ENCODE results near the gene CCDC127. TPM values are rescaled to one million over a fixed set of nuclear protein-coding genes. Genes with fewer than 3 reads are reported as not detected.

CCDC127 gene
- total RNA-seq, 1 donor from 2014 or later, result 11.9 TPM

DNA sequence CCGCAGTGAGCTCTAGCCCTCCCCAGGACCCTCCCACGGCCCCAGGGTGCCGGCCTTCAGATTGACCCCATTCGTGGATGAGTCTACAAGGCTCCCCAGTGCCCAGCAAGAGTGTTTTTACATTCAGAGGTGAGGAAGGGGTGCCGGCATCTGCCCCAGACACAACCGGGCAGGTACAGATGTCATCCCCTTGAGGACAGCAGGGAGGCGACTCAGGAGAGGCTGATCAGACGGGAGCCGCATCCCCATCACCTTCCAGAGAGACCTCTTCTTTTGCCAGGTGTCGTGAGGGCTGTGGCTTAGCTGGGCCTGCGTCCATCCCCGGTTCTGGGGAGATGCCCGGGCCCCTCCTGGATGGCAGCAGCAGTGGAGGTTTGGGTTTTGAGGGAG, 30.9 kb downstream of the CCDC127 start:
- TF ChIP-seq, protein P1, sequence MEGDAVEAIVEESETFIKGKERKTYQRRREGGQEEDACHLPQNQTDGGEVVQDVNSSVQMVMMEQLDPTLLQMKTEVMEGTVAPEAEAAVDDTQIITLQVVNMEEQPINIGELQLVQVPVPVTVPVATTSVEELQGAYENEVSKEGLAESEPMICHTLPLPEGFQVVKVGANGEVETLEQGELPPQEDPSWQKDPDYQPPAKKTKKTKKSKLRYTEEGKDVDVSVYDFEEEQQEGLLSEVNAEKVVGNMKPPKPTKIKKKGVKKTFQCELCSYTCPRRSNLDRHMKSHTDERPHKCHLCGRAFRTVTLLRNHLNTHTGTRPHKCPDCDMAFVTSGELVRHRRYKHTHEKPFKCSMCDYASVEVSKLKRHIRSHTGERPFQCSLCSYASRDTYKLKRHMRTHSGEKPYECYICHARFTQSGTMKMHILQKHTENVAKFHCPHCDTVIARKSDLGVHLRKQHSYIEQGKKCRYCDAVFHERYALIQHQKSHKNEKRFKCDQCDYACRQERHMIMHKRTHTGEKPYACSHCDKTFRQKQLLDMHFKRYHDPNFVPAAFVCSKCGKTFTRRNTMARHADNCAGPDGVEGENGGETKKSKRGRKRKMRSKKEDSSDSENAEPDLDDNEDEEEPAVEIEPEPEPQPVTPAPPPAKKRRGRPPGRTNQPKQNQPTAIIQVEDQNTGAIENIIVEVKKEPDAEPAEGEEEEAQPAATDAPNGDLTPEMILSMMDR (conservative IDR thresholded peaks at IDR 0.05), result no peak
- no peak for DNase-seq (ENCODE audit: low read depth, low spot score)
- H3K27ac Mint-ChIP-seq (ENCODE audit: unreplicated experiment), result no peak overlapping the region
- H3K9me3 Mint-ChIP-seq, result no peaks in the 10 kb centered on the region
- peaks cover 14% of the 10 kb centered on the region for H3K4me1 Mint-ChIP-seq
- peaks cover 3% of the 10 kb centered on the region for H3K36me3 Mint-ChIP-seq (ENCODE audit: low read depth)
- H3K4me3 Mint-ChIP-seq, result no peak overlapping the region
- H3K27me3 Mint-ChIP-seq (ENCODE audit: low read depth), result peaks cover 3% of the 10 kb centered on the region

DNA sequence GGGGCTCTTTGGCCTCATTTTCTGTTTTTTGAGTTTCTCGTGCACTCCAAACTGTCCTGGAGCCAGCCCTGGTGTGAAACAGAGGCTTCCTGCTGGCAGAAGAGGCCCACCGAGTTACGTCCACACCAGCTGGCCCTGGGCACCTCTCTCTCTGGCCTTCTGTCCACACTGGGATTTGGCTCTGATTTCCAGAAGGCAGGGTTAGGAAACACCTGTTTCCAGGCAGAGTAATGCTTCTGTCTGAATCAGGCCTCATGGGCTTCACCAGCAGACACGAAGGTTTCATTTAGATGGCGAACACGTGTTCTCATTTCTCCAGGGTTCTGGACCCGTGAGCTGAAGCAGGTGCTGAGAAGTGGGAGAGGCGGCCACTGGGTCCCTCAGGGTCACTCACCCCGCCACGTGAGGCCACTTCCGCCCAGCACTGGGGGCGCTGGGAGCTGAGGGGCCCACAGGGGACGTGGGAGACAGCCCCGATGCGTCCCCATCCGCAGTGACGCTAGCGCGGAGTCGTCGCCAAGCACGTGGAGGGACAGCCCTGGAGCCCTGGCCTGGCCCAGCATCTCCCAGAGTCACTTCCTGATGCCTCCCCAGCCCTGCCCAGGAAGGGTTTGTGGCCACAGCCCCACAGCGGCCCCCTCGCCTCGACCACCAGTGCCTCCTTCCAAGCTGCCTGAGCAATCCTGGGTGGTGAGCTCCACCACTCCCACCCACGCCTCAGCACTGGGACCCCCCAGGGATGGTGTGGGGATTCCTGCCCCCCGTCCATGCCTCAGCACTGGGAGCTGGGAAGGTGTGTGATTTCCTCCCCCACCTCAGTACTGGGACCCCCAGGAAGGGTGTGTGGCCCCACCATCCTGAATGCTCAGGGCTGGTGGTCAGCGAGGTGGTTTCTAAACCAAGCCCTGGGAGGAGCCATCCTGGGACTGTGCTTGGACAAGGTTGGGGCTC, 31.6 kb downstream of the CCDC127 start:
- Mint-ChIP-seq H3K9me3 (no peaks in the 10 kb centered on the region), H3K4me3 (no peak overlapping the region), H3K27me3 (ENCODE audit: low read depth) (peaks cover 3% of the 10 kb centered on the region), H3K36me3 (ENCODE audit: low read depth) (peaks cover 3% of the 10 kb centered on the region), H3K27ac (ENCODE audit: unreplicated experiment) (no peak overlapping the region), H3K4me1 (peaks cover 14% of the 10 kb centered on the region)
- TF ChIP-seq, protein P1 (conservative IDR thresholded peaks at IDR 0.05), result no peak
- DNase-seq (ENCODE audit: low read depth, low spot score), result no peak

DNA sequence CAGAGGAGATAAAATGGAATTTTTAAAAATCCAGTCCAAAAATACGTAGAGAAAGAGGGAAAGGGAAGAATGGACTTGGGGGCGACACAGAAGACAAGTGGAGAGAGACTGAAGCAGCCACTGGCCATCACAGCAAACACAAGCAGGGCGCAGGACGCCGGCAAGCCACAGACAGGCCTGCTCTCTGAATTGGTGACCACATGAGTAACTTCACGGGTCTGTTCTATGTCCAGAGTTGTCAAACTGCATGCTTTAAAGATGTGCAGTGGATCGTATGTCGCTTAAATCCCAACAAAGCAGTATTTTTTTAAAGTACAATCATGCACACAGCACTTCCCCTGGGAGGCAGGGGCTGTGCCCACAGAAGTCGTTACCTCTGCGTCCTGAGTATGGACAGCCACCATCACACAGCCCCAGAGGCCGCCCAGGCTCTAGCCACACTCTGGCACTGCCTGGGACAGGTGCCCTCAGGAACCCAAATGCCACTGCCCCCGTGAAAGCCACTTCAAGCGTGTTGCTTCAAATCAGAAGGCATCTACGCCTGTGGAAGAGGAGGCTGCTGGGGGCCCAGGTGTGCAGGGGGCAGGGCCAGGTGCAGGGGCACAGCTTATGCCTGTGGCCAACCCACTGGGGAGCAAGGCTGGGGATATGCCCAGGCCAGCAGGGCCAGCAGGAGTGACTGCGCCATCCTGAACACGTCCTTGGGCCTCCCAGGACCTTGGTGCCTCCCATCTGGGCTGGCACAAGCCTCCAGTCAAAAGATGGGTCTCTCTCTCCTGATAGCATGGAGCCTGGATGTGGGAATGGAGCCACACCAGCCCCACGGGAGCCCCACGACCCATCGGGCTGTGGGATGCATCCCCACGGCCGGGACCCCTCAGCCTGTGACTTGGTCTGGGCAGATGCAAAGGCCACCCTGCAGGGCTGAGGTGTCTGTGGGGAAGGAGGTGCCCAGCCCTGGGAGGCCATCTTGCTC, 32.6 kb downstream of the CCDC127 start:
- H3K9me3 Mint-ChIP-seq, result no peaks in the 10 kb centered on the region
- DNase-seq (ENCODE audit: low read depth, low spot score), result no peak
- peaks cover 3% of the 10 kb centered on the region for H3K27me3 Mint-ChIP-seq (ENCODE audit: low read depth)
- no peak overlapping the region for H3K27ac Mint-ChIP-seq (ENCODE audit: unreplicated experiment)
- TF ChIP-seq, protein P1 (conservative IDR thresholded peaks at IDR 0.05), result no peak
- peaks cover 12% of the 10 kb centered on the region for H3K4me1 Mint-ChIP-seq
- H3K36me3 Mint-ChIP-seq (ENCODE audit: low read depth), result peaks cover 3% of the 10 kb centered on the region
- H3K4me3 Mint-ChIP-seq, result no peak overlapping the region

DNA sequence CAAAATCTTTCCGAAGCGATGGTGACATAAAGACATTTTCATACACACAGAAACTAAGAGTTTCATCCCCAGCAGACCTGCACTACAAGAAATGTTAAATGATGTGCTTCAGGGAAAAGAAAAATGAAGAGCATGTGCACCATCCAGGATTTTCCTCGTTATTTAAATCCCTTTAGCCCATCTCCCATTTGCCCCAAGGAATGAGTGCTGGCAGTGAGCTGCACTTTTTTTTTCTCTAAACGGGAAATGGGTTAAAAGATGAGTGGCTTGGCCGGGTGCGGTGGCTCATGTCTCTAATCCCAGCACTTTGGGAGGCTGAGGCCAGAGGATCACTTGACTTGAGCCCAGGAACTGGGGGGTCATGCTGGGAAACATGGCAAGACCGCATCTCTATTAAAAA, 33.5 kb downstream of the CCDC127 start:
- Mint-ChIP-seq H3K4me1 (peaks cover 8% of the 10 kb centered on the region), H3K9me3 (no peaks in the 10 kb centered on the region), H3K4me3 (no peak overlapping the region), H3K36me3 (ENCODE audit: low read depth) (peaks cover 3% of the 10 kb centered on the region), H3K27ac (ENCODE audit: unreplicated experiment) (no peak overlapping the region), H3K27me3 (ENCODE audit: low read depth) (peaks cover 3% of the 10 kb centered on the region)
- TF ChIP-seq, protein P1 (conservative IDR thresholded peaks at IDR 0.05), result no peak
- no peak for DNase-seq (ENCODE audit: low read depth, low spot score)

DNA sequence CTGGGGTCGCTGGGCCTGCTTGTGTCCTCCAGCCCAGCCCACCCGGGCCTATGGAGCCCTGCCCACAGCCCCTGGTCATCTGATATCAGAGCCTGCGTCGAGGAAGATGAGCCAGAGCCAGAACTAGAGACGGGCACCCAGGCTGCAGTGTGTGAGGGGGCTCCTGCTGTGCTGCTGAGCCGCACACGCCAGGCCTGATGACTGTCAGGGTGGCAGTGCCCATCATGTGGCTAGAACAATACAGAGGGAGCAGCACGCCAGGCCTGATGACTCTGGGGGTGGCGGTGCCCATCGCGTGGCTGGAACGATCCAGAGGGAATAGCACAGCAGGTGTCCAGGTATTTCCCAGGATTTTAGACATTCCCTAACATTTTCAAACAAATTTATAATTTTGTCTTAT, 35.8 kb downstream of the CCDC127 start:
- H3K4me3 Mint-ChIP-seq, result no peak overlapping the region
- H3K27ac Mint-ChIP-seq (ENCODE audit: unreplicated experiment), result no peak overlapping the region
- H3K4me1 Mint-ChIP-seq, result no peaks in the 10 kb centered on the region
- no peak for DNase-seq (ENCODE audit: low read depth, low spot score)
- H3K9me3 Mint-ChIP-seq, result no peaks in the 10 kb centered on the region
- H3K27me3 Mint-ChIP-seq (ENCODE audit: low read depth), result no peaks in the 10 kb centered on the region
- H3K36me3 Mint-ChIP-seq (ENCODE audit: low read depth), result peaks cover 3% of the 10 kb centered on the region
- TF ChIP-seq, protein P1 (conservative IDR thresholded peaks at IDR 0.05), result no peak

Data from neural crest cell (in vitro differentiated cells).